Measurements from ENCODE around the gene LPXN. TPM values are rescaled to one million over a fixed set of nuclear protein-coding genes. Genes with fewer than 3 reads are reported as not detected.

The LPXN gene
- total RNA-seq, 1 experiment from 2014 or later = 3.0 TPM

Other genes starting within 250 kb of the LPXN start
- gene OR5B17, start 216.8 kb downstream of the LPXN start, total RNA-seq (2021; ENCODE audit: unreplicated experiment) = not detected
- not detected for gene OR5B3, start 169.0 kb downstream of the LPXN start, total RNA-seq (2021; ENCODE audit: unreplicated experiment)
- gene OR5B2, start 147.7 kb downstream of the LPXN start, total RNA-seq (2021; ENCODE audit: unreplicated experiment) = not detected
- gene OR5B12, start 133.6 kb downstream of the LPXN start, total RNA-seq (2021; ENCODE audit: unreplicated experiment) = not detected
- gene OR5B21, start 67.8 kb downstream of the LPXN start, total RNA-seq (2021; ENCODE audit: unreplicated experiment) = not detected
- 80.4 TPM for gene ZFP91, start 3.2 kb upstream of the LPXN start, total RNA-seq (2021; ENCODE audit: unreplicated experiment)
- 3.0 TPM for gene CNTF, start 46.8 kb upstream of the LPXN start, total RNA-seq (2021; ENCODE audit: unreplicated experiment)
- not detected for gene GLYAT, start 156.1 kb upstream of the LPXN start, total RNA-seq (2021; ENCODE audit: unreplicated experiment)

All from Panc1 (cell line).